Measurements from ENCODE around the gene KPTN. TPM values are rescaled to one million over a fixed set of nuclear protein-coding genes. Genes with fewer than 3 reads are reported as not detected.
A peak's percentile ranks its signal among the peaks of the same experiment; 100 is the strongest.
"Not testable (repeated sequence)": the region's sequence is repeated elsewhere in the genome, so short reads cannot be mapped to it uniquely, and the experiment has no call there.

The KPTN gene
- total and polyA plus RNA-seq, 2 donors (not counting 1 experiment from before 2014, with no cell fraction given), result 8.1 to 11.4 TPM

- H2AFZ ChIP-seq (ENCODE audit: insufficient read depth, low read depth, low read length, poor library complexity, severe bottlenecking); H3K9me3 Mint-ChIP-seq (ENCODE audit: insufficient read depth); H3K27me3 Mint-ChIP-seq; H3K9ac ChIP-seq (ENCODE audit: low read length); H3K27ac ChIP-seq (ENCODE audit: low read length in 2 of 2); H3K27me3 ChIP-seq (replicated peaks in 1 of 4; ENCODE audit: control extremely low read depth in 1 of 4, control insufficient read depth in 3 of 4, insufficient read depth in 4 of 4, low read length in 3 of 4); H3K4me2 ChIP-seq (replicated peaks; ENCODE audit: low read depth, low read length, poor library complexity, severe bottlenecking); H3K4me3 Mint-ChIP-seq; H3K4me3 ChIP-seq (ENCODE audit: control extremely low read depth in 1 of 5, extremely low read depth in 1 of 5, insufficient read depth in 1 of 5, low read depth in 2 of 5, low read length in 4 of 5); H3K36me3 ChIP-seq (replicated peaks in 1 of 2; ENCODE audit: control extremely low read depth in 1 of 2, control insufficient read depth in 1 of 2, extremely low read depth in 1 of 2, insufficient read depth in 2 of 2, low read length in 1 of 2); H3K79me2 ChIP-seq (ENCODE audit: control insufficient read depth, insufficient read depth, low read length); DNase-seq; ATAC-seq (ENCODE audit: low read depth); POLR2A ChIA-PET; H4K20me1 ChIP-seq (ENCODE audit: control insufficient read depth, insufficient read depth, low read length, poor library complexity, severe bottlenecking); H3K9me3 ChIP-seq (ENCODE audit: control extremely low read depth in 1 of 3, control insufficient read depth in 2 of 3, insufficient read depth in 1 of 3, low read length in 2 of 3): not testable (repeated sequence)
- peaks cover 33 to 44% of the 10 kb centered on the region in 2 donors for H3K4me1 ChIP-seq (ENCODE audit: control insufficient read depth in 2 of 2, insufficient read depth in 2 of 2, low read length in 2 of 2)
- intact Hi-C loops (cut with micrococcal nuclease), result loop anchor here (10.0 kb wide), 1 partner anchor 119 kb away; the partner anchor contains the start of gene BICRA
- CTCF ChIA-PET, result interaction anchor here (3.4 kb wide), 1 partner anchor 29 kb away, joined by 22 read pairs; the partner anchor contains the start of gene NAPA
- WGBS (ENCODE audit: insufficient coverage), result 38% methylated on average over 6 of the region's 13 CpGs
- Mint-ChIP-seq H3K27ac (peak overlapping the region; percentile 26), H3K4me1 (peaks cover 39% of the 10 kb centered on the region)
These were observed 2.2 kb upstream of the KPTN start for GRCh38 chr19:47486220-47486619.

GRCh38 chr19:47485210-47485609 is 1.2 kb upstream of the KPTN start:
- Histone ChIP-seq H4K20me1 (ENCODE audit: control insufficient read depth, insufficient read depth, low read length, poor library complexity, severe bottlenecking) (no peaks in the 10 kb centered on the region), H3K9ac (ENCODE audit: low read length) (peak overlapping the region; percentile 72), H3K9me3 (ENCODE audit: control extremely low read depth in 1 of 3, control insufficient read depth in 2 of 3, insufficient read depth in 1 of 3, low read length in 2 of 3) (no peaks in the 10 kb centered on the region), H3K27me3 (replicated peaks in 1 of 4; ENCODE audit: control extremely low read depth in 1 of 4, control insufficient read depth in 3 of 4, insufficient read depth in 4 of 4, low read length in 3 of 4) (no peaks in the 10 kb centered on the region), H3K79me2 (ENCODE audit: control insufficient read depth, insufficient read depth, low read length) (peaks cover 2% of the 10 kb centered on the region), H3K4me3 (ENCODE audit: control extremely low read depth in 1 of 5, extremely low read depth in 1 of 5, insufficient read depth in 1 of 5, low read depth in 2 of 5, low read length in 4 of 5) (peak overlapping the region in 2 of 5 experiments; percentile 81 to 83), H3K4me1 (ENCODE audit: control insufficient read depth in 2 of 2, insufficient read depth in 2 of 2, low read length in 2 of 2) (peaks cover 33 to 44% of the 10 kb centered on the region in 2 donors), H3K4me2 (replicated peaks; ENCODE audit: low read depth, low read length, poor library complexity, severe bottlenecking) (peak overlapping the region; percentile 78), H3K27ac (ENCODE audit: low read length in 2 of 2) (peak overlapping the region in 1 of 2 donors; percentile 86), H2AFZ (ENCODE audit: insufficient read depth, low read depth, low read length, poor library complexity, severe bottlenecking) (peak overlapping the region; percentile 8), H3K36me3 (replicated peaks in 1 of 2; ENCODE audit: control extremely low read depth in 1 of 2, control insufficient read depth in 1 of 2, extremely low read depth in 1 of 2, insufficient read depth in 2 of 2, low read length in 1 of 2) (no peaks in the 10 kb centered on the region)
- intact Hi-C loops (cut with micrococcal nuclease), result loop anchor here (10.0 kb wide), 1 partner anchor 120 kb away; the partner anchor contains the start of gene BICRA
- POLR2A ChIA-PET, result no interaction called here
- H3K27me3 Mint-ChIP-seq, result no peaks in the 10 kb centered on the region
- ATAC-seq (ENCODE audit: low read depth) (no peak), DNase-seq (no peak)
- H3K27ac Mint-ChIP-seq, result peak overlapping the region; percentile 73
- H3K9me3 Mint-ChIP-seq (ENCODE audit: insufficient read depth), result no peaks in the 10 kb centered on the region
- CTCF ChIA-PET, result interaction anchor here (0.7 to 3.4 kb wide), 4 partner anchors 10 to 136 kb away, joined by 3 to 22 read pairs (median 6); partner anchors contain the start of genes DHX34 and NAPA
- peaks cover 41% of the 10 kb centered on the region for H3K4me1 Mint-ChIP-seq
- peak overlapping the region; percentile 96 for H3K4me3 Mint-ChIP-seq
- TF ChIP-seq CTCF (IDR thresholded peaks at IDR 0.05), result no peak
- TF ChIP-seq EZH2 (IDR thresholded peaks at IDR 0.05; ENCODE audit: borderline replicate concordance, insufficient read depth, low read depth, low read length, poor library complexity, severe bottlenecking), result no peak
- 67% methylated on average over 4 of the region's 6 CpGs for WGBS (ENCODE audit: insufficient coverage)
